ENCODE measurements around the gene PAK1.

DNA sequence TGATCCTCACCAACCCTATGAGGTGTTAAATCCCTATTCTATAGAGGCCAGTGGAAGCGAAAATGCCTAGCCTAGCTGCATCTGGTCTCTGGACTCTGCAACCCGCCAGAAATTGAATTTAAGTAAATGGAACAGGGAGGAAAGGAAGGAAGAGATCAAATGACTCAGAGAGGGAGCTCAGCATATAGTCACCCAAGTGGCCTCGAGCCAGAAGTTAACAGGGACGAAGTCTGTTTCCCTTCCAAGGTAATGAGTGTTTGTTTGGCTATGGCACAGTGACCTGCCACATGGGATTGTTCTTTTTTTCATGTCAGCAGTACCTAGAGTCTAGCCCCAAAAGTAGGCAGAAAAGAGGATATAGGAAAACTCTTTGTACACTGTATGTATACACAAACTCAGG lies 66.3 kb downstream of the PAK1 start:
- no peak for TF ChIP-seq POLR2AphosphoS5 (IDR thresholded peaks at IDR 0.05; ENCODE audit: low read depth, low read length)
- TF ChIP-seq POLR2A (IDR thresholded peaks at IDR 0.05; ENCODE audit: low read depth, low read length): no peak

Measured in GM12892 (cell line).